ENCODE measurements around the gene NLRP3. TPM values are rescaled to one million over a fixed set of nuclear protein-coding genes. Genes with fewer than 3 reads are reported as not detected.
"Not testable (repeated sequence)": the region's sequence is repeated elsewhere in the genome, so short reads cannot be mapped to it uniquely, and the experiment has no call there.

NLRP3 gene
- total RNA-seq, 2 donors from 2014 or later: 3.0 to 3.1 TPM

GRCh38 chr1:247387565-247387964 lies 28.4 kb upstream of the NLRP3 start:
- DNase-seq (ENCODE audit: low spot score): no peak
- intact Hi-C loops (cut with DNase I): loop anchor here in 1 of 2 donors (10.0 kb wide), 1 partner anchor 97 kb away; no protein-coding TSS in a partner anchor

DNA sequence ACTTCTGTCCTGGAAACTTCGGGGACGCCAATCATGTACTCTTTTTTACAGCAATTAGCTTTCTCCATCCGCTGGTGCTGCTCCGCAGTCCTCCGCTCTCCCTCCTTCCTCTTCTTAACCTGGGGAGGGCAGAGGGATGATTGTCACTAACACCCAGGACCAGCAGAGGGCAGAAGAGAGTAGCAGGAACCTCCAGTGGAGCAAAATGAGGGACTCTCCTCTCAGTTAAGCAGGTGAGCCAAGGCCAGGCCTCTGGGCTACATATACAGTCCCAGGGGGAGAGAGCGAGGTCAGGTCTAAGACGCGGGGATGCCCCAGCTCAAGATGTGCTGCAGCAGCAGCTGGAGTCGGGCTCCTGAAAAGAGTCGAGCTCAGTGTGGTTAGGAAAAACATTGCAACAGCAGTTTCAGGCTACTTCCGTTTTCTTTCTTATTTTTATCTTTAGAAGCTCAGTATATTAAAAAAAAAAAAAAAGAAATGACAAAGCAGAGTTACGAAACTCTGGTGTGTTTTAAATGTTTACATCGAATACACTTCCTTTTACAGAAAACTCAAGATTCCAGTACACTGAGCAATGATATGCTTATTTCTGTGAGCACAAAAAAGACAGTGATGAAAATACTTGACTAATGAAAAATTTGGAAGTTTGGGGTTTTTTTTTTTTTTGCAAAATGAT lies 25.7 kb upstream of the NLRP3 start:
- intact Hi-C loops (cut with DNase I): loop anchor here in 1 of 2 donors (10.0 kb wide), 1 partner anchor 95 kb away; no protein-coding TSS in a partner anchor
- peak; percentile 89 for DNase-seq (ENCODE audit: low spot score)

DNA sequence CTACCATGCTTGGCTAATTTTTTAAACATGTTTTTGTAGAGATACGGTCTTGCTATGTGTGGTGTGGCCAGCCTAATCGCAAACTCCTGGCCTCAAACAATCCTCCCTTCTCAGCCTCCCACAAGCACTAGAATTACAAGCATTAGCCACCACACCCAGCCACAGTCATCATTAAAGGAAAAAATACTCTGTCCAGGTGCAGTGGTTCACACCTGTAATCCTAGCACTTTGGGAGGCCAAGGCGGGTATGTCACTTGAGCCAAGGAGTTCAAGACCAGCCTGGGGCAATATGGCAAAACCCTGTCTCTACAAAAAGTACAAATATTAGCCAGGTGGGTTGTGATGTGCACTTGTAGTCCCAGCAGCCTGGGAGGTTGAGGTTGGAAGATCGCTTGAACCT lies 25.0 kb upstream of the NLRP3 start:
- intact Hi-C loops (cut with DNase I): loop anchor here in 1 of 2 donors (10.0 kb wide), 1 partner anchor 94 kb away; no protein-coding TSS in a partner anchor

DNA sequence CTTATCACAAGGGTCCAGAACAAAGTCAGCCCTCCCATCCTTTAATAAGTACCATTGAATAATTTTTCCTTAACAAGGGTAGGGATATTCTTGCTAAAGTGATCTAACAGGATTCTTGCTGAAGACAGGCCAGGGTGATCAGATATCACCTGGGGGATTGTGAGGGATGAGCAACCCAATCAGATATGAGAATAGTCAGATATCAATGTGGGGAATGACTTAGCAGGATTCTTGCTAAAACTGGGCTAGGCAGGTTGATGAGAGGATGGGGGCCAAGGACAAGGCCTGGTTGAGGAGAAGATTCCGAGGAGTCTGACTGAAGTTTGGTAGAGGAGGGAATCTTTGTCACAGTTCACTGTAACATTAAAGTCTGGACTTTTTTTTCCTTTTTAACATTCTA lies 23.9 kb upstream of the NLRP3 start:
- no peak for DNase-seq (ENCODE audit: low spot score)
- intact Hi-C loops (cut with DNase I): loop anchor here in 1 of 2 donors (10.0 kb wide), 1 partner anchor 93 kb away; no protein-coding TSS in a partner anchor

More for the DNA sequence above, 25.0 kb upstream of the NLRP3 start:
- DNase-seq (ENCODE audit: low spot score): no peak

DNA sequence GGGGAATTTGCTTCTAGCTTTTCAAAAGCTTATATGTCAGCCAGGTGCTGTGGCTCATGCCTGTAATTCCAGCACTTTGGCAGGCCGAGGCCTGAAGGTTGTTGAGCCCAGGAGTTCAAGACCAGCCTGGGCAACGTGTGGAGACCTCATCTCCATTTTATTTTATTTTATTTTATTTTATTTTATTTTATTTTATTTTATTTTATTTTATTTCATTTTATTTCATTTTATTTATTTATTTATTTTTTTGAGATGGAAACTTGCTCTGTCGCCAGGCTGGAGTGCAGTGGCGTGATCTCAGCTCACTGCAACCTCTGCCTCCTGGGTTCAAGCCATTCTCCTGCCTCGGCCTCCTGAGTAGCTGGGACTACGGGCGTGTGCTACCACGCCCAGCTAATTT lies 20.9 kb upstream of the NLRP3 start:
- intact Hi-C loops (cut with DNase I): loop anchor here in 1 of 2 donors (10.0 kb wide), 1 partner anchor 90 kb away; no protein-coding TSS in a partner anchor
- DNase-seq (ENCODE audit: low spot score): not testable (repeated sequence)

DNA sequence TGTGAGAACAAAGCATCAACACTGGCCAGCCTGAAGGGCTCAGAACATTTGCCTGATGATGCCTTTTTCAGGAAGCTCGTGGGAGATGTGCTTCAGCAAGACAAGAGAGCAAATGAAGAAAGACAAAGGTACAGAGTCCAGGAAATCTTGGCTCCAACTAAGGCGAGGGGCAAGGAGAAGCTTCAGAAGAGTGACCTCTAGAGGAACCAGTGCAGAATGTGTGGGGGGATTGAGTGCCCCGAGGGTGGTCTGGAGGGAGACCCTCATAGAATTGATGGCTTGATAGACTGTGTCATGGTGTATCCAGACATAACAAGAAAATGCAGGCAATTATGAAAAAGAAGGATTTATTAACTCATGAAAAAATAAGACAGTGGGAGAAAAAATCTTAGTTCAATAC lies 15.3 kb upstream of the NLRP3 start:
- DNase-seq (ENCODE audit: low spot score): no peak
- intact Hi-C loops (cut with DNase I): loop anchor here in 1 of 2 donors (5.0 kb wide), 1 partner anchor 522 kb away; the partner anchor contains the start of genes OR2AJ1 and OR2T8

GRCh38 chr1:247401310-247402119 lies 14.5 kb upstream of the NLRP3 start:
- intact Hi-C loops (cut with DNase I): loop anchor here in 1 of 2 donors (5.0 kb wide), 1 partner anchor 521 kb away; the partner anchor contains the start of genes OR2AJ1 and OR2T8
- no peak for DNase-seq (ENCODE audit: low spot score)

DNA sequence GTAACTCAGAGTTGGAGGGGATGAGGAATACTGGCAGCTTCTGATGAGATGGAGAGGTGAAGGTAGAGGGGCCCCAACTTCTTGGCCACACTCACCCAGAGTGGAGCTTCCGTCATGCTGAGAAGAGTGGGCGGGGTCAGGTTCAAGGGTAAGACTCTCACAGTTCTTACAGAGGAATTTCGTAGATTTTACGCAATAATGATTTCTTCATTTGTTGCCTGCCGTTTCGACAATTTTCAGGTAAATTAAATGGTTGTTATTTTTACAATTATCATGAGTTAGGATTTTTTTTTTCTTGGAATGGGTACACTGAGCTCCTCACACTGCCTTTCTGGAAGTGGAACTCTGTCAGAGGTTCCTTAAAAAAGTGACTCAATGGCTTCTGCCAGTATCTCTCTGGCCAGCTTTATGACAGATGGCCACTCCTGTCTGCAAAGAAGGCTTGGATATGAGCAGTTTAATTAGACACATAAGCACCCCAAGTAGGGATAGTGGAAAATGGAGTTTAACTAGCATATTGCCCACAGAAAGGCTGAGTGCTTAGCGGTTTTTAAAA lies 13.8 kb upstream of the NLRP3 start:
- intact Hi-C loops (cut with DNase I): loop anchor here in 1 of 2 donors (5.0 kb wide), 1 partner anchor 520 kb away; the partner anchor contains the start of genes OR2AJ1 and OR2T8
- no peak for DNase-seq (ENCODE audit: low spot score)

- no peak for DNase-seq (ENCODE audit: low spot score)
- intact Hi-C loops (cut with DNase I): no loop called here
Observed at GRCh38 chr1:247406014-247406656, 9.8 kb upstream of the NLRP3 start.

DNA sequence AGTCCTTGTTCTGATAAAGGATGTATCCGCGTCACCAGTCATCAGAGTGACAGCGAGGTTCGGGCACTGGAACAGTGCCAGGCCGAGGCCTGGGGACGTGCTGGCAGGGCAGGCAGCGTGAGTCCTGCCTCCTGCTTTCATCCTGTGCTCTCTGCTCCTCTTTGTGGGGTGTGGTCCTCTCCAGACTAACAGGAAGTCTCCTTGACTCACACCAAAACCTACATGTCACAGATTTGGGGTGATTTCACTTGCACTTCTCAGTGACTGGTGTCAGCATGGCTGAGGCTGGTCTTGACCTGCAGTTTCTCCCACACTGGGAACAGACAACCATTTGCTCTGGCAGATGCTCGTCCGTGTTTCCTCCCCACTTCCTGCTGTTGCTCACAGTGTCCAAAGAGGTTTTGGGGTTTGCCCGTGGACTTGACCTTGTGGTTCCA lies 8.8 kb upstream of the NLRP3 start:
- peak; percentile 91 for DNase-seq (ENCODE audit: low spot score)
- intact Hi-C loops (cut with DNase I): no loop called here

DNA sequence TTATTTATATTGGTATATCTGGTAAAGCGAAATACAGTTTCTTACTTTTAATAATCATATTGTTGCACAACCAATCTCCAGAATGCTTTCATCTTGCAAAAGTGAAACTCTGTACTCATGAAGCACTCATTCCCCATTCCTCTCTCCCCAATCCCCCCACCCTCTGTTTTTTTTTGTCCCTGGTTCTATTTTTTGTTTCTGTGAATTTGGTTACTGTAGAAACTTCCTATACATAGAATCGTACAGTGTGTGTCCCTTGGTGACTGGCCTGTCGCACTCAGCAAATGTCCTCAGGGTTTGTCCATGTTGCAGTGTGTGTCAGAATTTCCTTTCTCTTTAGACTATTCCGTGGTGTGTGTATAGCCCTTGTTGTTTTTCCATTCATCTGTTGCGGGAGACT lies 7.9 kb upstream of the NLRP3 start:
- intact Hi-C loops (cut with DNase I): no loop called here
- DNase-seq (ENCODE audit: low spot score): no peak

- intact Hi-C loops (cut with DNase I): no loop called here
- DNase-seq (ENCODE audit: low spot score): no peak
Observed at GRCh38 chr1:247409869-247410544, 6.0 kb upstream of the NLRP3 start.

GRCh38 chr1:247411621-247412327 lies 4.2 kb upstream of the NLRP3 start:
- DNase-seq (ENCODE audit: low spot score): no peak
- intact Hi-C loops (cut with DNase I): no loop called here

GRCh38 chr1:247417831-247418230 lies 1.9 kb downstream of the NLRP3 start:
- intact Hi-C loops (cut with DNase I): no loop called here
- DNase-seq (ENCODE audit: low spot score): no peak

DNA sequence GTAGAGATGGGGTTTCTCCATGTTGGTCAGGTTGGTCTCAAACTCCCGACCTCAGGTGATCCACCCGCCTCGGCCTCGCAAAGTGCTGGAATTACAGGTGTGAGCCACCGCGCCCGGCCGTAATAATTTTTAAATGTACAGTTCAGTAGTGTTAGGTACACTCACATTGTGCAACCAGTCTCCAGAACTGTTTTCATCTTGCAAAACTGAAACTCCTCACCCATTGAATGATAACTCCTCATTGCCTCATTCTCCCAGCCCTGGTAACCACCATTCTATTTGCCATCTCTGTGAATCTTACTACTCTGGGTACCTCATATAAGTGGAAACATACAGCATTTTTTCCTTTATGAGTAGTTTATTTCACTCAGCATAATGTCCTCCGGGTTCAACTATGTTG lies 3.4 kb downstream of the NLRP3 start:
- DNase-seq (ENCODE audit: low spot score): no peak
- intact Hi-C loops (cut with DNase I): no loop called here

DNA sequence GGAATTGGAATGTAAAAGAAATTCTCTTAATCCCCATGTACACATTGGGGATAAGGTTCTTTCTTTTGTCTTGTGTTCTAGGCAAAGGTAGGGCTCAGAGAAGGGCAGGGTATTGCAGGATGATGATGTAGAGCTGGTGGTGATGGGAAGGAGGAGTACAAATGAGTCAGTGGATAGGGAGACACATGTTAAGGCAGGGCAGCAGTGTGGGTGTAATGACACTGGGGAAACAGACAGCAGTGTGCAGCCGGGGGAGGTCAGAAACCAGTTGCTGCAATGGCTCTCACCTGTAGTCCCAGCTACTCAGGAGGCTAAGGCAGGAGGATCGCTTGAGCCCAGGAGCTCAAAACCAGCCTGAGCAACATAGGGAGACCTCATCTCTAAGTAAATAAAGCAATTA lies 5.1 kb downstream of the NLRP3 start:
- DNase-seq (ENCODE audit: low spot score): no peak
- intact Hi-C loops (cut with DNase I): no loop called here

- DNase-seq (ENCODE audit: low spot score): no peak
Observed at GRCh38 chr1:247429496-247429895, 13.5 kb downstream of the NLRP3 start.

DNA sequence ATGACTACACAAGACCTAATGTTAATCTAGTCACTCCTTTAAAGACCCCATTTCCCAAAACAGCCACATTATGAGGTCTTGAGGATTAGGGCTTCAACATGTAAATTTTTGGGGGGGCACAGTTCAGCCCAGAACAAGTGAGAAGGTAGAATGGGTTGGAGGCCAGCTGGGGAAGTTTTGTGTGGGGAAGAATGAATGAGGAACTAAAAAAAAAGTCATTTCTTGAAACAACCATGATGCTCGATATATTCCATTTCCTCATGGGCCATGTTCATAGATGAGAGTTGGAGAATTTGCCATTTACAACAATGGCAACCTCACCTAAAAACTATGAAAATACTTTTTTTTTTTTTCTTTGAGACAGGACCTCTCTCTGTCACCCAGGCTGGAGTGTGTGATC lies 14.5 kb downstream of the NLRP3 start:
- DNase-seq (ENCODE audit: low spot score): no peak
- intact Hi-C loops (cut with DNase I): no loop called here

More at GRCh38 chr1:247429496-247429895, 13.5 kb downstream of the NLRP3 start:
- intact Hi-C loops (cut with DNase I): no loop called here

Measured in posterior vena cava (tissue), 2 donors.